ENCODE results near the gene BBS9. TPM values are rescaled to one million over a fixed set of nuclear protein-coding genes. Genes with fewer than 3 reads are reported as not detected.

Gene BBS9
- total RNA-seq, 1 donor from 2014 or later = 28.4 TPM

GRCh38 chr7:33130184-33130583 lies 820 bp downstream of the BBS9 start:
- H3K4me3 ChIP-seq = peak overlapping the region; percentile 77
- no peak overlapping the region for H3K27ac ChIP-seq
- H3K36me3 ChIP-seq = no peaks in the 10 kb centered on the region
- H3K4me1 ChIP-seq = peaks cover 10% of the 10 kb centered on the region
- DNase-seq = no peak
- TF ChIP-seq CTCF (IDR thresholded peaks at IDR 0.05) = no peak
- no peaks in the 10 kb centered on the region for H3K27me3 ChIP-seq (ENCODE audit: low read depth)
- no peaks in the 10 kb centered on the region for H3K9me3 ChIP-seq
- intact Hi-C loops (cut with DNase I) = no loop called here
- no peak for ATAC-seq

GRCh38 chr7:33137103-33137502 lies 7.7 kb downstream of the BBS9 start:
- no peaks in the 10 kb centered on the region for H3K4me1 ChIP-seq
- intact Hi-C loops (cut with DNase I) = no loop called here
- no peaks in the 10 kb centered on the region for H3K9me3 ChIP-seq
- H3K4me3 ChIP-seq = no peak overlapping the region
- H3K36me3 ChIP-seq = no peaks in the 10 kb centered on the region
- DNase-seq = no peak
- ATAC-seq = no peak
- H3K27ac ChIP-seq = no peak overlapping the region
- no peaks in the 10 kb centered on the region for H3K27me3 ChIP-seq (ENCODE audit: low read depth)
- no peak for TF ChIP-seq CTCF (IDR thresholded peaks at IDR 0.05)

- Histone ChIP-seq H3K27me3 (ENCODE audit: low read depth) (no peaks in the 10 kb centered on the region), H3K4me1 (no peaks in the 10 kb centered on the region), H3K4me3 (no peak overlapping the region), H3K27ac (no peak overlapping the region), H3K9me3 (peaks cover 4% of the 10 kb centered on the region), H3K36me3 (no peaks in the 10 kb centered on the region)
- intact Hi-C loops (cut with DNase I) = no loop called here
- no peak for TF ChIP-seq CTCF (IDR thresholded peaks at IDR 0.05)
- no peak for ATAC-seq
- DNase-seq = no peak
Observed at GRCh38 chr7:33142585-33142984, 13.2 kb downstream of the BBS9 start.

- Histone ChIP-seq H3K9me3 (peaks cover 4% of the 10 kb centered on the region), H3K4me3 (no peak overlapping the region), H3K36me3 (no peaks in the 10 kb centered on the region), H3K27me3 (ENCODE audit: low read depth) (no peaks in the 10 kb centered on the region), H3K27ac (no peak overlapping the region), H3K4me1 (no peaks in the 10 kb centered on the region)
- intact Hi-C loops (cut with DNase I) = no loop called here
- DNase-seq (no peak), ATAC-seq (no peak)
- TF ChIP-seq CTCF (IDR thresholded peaks at IDR 0.05) = no peak
Observed at GRCh38 chr7:33143996-33144718, 14.8 kb downstream of the BBS9 start.

- no peak for TF ChIP-seq CTCF (IDR thresholded peaks at IDR 0.05)
Observed at GRCh38 chr7:33145156-33145555, 15.8 kb downstream of the BBS9 start.

More at GRCh38 chr7:33145156-33145555, 15.8 kb downstream of the BBS9 start:
- H3K4me1 ChIP-seq = no peaks in the 10 kb centered on the region
- H3K4me3 ChIP-seq = no peak overlapping the region
- H3K27me3 ChIP-seq (ENCODE audit: low read depth) = no peaks in the 10 kb centered on the region
- ATAC-seq (no peak), DNase-seq (no peak)
- intact Hi-C loops (cut with DNase I) = no loop called here
- peaks cover 4% of the 10 kb centered on the region for H3K9me3 ChIP-seq
- no peaks in the 10 kb centered on the region for H3K36me3 ChIP-seq
- no peak overlapping the region for H3K27ac ChIP-seq
